Stimulated activated CD4-positive, alpha-beta T cell treated with anti-CD3 and anti-CD28 coated beads, Interleukin-1b, Interleukin-23, amount 100 ng/mL, for 24 hours (primary cell): ENCODE measurements around the gene BCAS3.
"Not testable (repeated sequence)": the region's sequence is repeated elsewhere in the genome, so short reads cannot be mapped to it uniquely, and the experiment has no call there.

ENCODE experiments used
- DNase-seq, 4 experiments: peaks; one replicate each; pipeline ENCODE4 v3.0.0-alpha.2; 2020; ENCODE audit warnings: low read depth in 4 of 4, low spot score in 1 of 4

BCAS3 gene

DNA sequence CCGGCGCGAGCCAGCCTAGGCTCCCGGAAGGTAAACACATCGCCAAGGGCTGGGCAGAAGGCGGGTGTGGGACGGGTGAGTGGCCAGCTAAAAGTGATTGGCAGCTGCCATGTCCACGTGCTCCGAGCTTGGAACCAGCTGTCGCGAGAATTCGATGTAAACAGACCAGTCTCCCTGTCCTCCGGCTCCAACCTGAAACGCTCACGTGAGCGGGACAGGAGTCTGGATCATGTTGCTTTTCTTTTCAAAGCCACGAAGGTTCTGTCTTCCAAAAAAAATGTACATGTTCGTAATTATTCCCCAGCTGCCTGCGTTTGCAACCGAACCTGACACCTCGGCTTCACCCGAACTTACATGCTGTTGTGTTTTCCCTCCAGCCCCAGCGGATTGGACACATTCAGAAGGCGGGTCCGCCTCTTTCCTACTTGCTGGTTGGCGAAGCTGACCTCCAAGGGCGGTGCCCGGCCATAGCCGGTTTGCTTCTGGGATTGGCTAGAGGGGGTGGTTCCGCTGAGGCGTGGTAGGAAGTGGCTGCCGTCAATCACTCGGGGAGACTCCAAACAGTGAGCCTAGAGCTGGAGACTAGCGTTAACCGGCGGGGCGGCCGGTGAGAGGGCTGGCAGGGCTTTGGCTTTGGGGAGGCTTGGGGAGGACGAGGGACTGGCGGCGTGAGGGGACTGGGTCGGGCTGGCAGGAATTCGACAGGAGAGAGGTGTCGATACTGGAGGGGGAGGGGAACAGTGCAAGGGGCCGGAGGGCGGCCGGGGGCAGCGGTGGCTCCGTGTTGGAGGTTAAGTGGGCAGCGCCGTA, at the start of gene BCAS3:
Gene BCAS3 (plus strand): TSS at position 544 of the 810 bp plus-strand sequence.
- peak; percentile 87 to 95 (median 91) for DNase-seq

DNA sequence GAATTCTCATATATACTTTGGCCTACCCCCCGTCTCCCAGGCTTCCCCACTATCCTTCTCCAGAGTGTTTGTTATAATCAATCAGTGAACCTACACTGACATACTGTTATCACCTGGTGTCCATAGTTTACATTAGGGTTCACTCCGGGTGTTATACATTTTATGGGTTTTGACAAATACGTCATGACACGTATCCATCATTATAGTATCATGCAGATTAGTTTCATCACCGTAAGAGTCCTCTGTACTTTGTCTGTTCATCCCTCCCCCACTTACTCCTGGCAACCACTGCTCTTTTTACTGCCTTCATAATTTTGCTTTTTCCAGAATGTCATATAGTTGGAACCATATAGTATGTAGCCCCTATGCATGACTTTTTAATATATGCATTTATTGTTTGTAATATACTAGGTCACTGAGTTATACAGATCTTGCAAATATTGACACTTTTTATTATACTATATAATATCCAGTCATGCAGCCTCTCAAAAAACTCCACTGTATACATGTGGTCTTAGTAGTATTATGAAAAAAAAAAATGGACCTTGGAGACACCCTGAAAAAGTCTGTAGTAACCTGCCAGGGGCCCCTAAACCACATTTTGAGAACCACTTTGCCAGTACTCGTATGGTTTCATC, 49.3 kb upstream of the BCAS3 start:
- DNase-seq = no peak

DNA sequence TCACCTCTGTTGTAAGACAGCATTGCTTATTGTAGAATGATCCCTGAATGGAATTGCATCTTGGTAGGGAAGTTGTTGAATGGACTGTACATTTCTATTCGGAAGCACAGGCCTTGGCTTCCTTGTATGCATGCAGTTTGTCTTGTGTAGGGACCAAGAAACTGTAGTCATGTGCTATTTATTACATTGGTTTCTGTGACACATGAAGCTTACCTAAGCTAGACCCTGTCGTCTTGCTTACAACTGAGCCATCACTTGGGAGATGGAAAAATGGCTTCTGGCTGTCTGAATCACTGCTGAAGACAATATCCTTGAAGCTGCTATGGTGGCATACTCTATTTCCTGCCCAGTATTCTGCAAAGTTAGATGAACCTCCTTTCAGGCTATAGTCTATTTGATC, 48.5 kb upstream of the BCAS3 start:
- DNase-seq = no peak

DNA sequence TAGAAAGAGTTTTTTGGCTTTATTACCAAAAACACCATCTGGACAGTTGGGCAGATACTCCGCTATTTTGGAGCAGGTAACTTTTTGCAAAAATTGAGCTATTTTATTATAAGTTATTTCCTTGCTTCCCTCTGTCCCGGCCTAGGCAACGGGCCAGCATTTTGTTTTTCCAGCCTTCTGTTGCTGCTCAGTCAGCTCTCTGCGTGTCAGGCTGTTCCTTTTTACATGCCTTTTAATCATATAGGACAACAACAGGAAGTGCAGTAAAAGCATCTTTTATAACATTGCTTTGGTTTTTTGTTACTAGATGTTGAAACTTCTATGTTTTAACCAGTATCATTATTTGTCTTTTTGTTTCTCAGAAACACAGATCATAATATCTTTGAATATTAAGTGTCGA, 47.3 kb upstream of the BCAS3 start:
- no peak for DNase-seq

DNA sequence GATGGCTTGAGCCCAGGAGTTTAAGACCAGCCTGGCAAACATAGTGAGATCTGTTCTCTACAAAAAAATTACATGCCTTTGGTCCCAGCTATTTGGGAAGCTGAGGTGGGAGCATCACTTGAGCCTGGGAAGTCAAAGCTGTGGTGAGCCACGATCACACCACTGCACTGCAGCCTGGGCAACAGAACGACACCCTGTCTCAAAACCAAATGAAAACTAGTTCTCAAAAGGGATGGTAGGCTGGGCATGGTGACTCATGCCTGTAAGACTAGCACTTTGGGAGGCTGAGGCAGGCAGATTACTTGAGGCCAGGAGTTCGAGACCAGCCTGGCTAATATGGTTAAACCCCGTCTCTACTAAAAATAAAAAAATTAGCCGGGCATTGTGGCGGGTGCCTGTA, 46.5 kb upstream of the BCAS3 start:
- DNase-seq = no peak

DNA sequence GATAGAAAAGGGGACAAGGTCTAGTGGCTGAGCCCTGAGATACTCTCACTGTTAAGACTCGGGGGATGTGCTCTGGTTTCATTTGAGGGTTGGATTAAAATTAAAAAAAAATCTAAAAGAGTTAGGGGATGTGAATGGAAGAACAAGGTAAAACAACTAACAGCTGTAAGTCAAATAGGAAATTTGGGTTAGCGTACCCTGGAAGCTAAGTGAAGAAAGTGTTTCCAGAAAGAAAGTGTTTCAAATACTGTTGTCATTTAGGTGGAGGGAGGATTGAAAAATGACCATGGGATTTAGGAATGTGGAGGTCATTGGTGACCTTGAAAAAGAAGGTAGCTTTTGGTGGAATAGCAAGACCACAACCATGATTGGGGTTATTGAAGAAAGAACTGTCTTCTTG, 40.0 kb upstream of the BCAS3 start:
- no peak for DNase-seq

DNA sequence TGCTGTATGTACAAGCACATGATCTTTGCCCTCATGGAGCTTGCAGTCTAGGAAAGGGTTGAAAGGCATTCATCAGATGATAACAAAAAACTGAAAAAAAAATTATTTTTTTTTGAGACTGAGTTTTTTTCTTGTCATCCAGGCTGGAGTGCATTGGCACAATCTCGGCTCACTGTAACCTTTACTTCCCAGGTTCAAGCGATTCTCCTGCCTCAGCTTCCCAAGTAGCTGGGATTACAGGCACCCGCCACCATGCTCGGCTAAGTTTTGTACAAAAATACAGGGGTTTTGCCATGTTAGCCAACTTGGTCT, 38.7 kb upstream of the BCAS3 start:
- no peak for DNase-seq

DNA sequence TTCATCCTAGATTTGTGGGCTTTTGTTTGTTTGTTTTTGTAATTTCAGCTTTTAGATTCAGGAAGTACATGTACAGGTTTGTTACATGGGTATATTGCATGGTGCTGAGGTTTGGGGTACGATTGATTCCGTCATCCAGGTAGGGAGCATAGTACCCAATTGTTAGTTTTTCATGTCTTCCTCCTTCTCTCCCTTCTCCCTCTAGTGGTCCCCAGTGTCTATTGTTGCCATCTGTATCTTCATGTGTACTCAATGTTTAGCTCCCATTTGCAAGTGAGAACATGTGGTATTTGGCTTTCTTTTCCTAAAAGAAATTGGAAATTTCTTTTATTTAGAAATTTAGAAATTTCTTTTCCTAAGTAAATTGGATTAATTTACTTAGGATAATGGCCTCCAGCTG, 37.1 kb upstream of the BCAS3 start:
- no peak for DNase-seq

DNA sequence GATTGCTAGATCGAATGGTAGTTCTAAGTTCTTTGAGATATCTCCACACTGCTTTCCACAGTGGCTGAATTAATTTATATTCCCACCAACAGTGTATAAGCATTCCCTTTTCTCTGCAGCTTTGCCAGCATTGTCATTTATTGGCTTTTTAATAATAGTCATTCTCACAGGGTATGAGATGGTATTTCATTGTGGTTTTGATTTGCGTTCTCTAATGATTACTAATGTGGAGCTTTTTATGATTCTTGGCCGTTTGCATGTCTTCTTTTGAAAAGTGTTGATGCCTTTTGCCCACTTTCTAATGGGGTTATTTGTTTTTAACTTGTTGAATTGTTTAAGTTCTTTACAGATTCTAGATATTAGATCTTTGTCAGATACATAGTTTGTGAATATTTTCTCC, 36.5 kb upstream of the BCAS3 start:
- DNase-seq = no peak

DNA sequence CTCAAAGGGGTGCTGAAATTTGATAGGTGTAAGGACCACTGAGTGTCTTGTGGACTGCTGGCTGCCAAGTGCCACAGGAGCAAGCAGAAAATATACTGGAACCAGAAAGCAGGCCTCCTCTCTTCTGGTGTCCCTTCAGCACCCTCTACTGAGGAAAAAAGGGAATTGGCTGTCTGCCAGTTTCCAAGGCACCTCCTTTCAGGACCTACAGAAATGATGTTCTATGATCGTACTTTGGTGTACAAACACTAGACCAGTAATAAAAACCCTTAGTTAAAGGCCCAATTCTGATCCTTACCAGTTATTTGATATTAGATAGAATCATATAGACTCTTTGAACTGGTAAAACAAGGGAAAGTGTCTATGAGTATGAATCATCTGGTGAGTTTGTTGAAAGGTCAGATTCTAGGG, 35.8 kb upstream of the BCAS3 start:
- peak in 2 of 4 experiments; percentile 10 to 20 for DNase-seq

DNA sequence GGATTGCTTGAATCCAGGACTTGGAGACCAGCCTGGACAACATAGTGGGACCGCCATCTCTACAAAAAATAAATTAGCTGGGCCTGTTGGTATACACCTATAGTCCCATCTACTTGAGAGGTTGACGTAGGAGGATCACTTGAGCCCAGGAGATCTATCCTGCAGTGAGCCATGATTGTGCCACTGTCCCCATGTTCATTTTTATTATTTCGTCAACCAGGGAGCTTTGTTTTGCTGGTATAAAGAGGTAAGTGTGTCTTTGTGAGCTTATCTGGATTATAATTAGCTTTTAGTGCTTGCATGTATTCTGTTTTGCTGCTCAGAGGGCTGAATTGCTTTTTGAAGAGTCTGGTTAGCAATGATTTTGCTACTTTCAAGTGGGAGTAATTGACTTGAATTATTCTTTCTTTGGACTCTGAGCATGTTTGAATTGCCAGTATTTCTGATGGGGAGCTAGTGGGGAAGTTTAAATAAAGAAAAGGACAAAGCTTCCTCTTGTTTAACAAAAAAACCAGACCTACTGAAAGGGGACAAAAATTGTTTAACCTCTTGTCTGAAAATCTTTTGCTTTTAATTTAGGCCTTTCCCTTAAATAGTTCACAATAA, 31.6 kb upstream of the BCAS3 start:
- no peak for DNase-seq

DNA sequence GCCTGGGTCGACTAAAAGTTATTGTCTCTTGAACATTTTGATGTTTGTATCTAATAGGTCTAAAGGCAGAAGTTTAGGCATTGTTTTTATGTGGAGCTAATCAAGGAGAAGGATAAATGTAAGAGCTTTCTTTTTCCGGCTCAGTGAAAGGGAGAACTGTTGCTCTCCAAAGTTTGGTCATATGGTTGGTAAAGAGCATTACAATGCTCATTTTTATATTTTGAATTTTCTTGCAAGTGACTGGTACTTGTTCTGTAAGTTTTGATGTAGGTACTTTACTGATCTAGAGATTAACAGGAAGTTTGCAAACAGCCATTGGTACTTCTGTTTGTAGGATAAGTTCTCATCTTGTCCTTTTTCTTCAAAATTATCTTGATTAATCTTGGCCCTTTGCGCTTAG, 30.9 kb upstream of the BCAS3 start:
- DNase-seq = no peak

DNA sequence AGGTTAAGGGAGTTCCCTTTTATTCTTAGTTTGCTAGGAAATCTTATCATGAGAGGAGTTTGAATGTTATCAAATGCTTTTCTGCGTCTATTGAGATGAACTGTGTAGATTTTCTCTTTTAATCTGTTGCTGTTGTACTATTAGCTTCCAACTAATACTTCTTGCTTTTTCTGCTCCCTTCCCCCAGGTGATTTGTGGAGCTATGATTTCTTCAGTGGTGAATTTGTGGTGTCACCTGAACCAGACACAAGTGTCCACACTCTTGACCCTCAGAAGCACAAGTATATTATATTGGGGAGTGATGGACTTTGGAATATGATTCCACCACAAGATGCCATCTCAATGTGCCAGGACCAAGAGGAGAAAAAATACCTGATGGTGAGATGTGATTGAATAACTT, 29.9 kb upstream of the BCAS3 start:
- DNase-seq = no peak

DNA sequence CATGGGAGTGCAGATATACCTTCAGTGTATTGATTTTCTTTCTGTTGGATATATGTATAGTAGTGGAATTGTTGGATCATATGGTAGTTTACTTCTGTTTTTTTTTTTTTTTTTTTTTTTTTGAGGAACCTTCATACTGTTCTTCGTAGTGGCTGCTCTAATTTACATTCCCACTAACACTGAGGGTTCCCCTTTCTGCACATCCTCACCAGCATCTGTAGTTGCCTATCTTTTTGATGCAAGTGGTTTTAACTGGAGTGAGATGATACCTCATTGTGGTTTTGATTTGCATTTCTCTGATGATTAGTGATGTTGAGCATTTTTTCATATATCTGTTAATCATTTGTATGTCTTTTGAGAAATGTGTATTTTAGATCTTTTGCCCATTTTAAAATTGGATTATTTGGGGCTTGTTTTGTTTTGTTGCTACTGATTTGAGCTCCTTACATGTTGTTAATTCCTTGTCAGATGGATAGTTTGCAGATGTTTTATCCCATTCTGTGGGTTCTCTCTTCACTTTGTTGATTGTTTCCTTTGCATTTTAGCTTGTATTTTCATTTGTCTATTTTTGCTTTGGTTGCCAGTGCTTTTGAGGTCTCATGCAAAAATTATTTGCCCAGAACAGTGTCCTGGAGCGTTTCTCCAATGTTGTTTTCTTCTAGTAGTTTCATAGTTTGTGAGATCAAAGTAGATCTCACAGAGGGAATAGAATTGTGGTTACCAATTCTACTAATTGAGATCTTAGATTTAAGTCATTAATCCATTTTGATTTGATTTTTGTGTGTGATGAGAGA, 25.0 kb upstream of the BCAS3 start:
- no peak for DNase-seq

DNA sequence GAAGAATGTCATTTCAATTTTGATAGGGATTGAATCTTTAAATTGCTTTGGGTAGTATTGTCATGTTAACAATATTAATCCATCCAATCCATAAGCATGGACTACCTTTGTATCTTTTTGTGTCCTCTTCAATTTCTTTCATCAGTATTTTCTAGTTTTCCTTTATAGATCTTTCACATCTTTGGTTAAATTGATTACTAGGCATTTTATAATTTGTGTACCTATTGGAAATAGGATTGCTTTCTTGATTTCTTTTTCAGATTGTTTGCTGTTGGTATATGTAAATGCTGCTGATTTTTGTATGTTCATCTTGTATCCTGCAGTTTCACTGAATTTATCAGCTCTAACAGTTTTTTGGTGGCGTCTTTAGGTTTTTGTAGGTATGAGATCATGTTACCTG, 24.1 kb upstream of the BCAS3 start:
- DNase-seq = no peak

DNA sequence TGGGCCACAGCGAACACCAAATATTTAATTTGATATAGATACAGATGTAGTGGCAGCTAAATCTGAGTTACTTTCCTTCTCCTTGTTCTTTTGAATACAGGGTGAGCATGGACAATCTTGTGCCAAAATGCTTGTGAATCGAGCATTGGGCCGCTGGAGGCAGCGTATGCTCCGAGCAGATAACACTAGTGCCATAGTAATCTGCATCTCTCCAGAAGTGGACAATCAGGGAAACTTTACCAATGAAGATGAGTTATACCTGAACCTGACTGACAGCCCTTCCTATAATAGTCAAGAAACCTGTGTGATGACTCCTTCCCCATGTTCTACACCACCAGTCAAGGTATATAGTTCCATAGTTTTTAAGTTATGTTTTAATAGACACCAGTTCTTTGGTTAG, 21.2 kb upstream of the BCAS3 start:
- DNase-seq = no peak

DNA sequence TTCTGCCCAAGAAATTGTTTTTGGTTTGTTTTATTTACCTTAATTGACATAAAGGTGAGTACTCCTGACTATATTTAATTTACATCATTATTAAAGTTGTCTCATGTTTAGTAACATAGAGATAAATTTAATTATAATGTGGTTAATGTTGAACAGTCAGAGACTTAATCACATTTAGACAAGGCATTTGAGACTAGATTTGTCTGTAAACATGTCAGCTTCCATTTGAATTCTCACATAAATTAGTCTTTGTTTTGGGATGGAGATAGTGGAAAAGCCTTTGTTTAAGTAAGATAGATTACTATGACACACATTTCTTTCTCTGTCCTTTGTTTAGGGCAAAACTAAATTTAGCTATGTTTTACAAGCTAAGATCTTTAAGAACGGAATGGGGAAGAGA, 18.5 kb upstream of the BCAS3 start:
- no peak for DNase-seq

DNA sequence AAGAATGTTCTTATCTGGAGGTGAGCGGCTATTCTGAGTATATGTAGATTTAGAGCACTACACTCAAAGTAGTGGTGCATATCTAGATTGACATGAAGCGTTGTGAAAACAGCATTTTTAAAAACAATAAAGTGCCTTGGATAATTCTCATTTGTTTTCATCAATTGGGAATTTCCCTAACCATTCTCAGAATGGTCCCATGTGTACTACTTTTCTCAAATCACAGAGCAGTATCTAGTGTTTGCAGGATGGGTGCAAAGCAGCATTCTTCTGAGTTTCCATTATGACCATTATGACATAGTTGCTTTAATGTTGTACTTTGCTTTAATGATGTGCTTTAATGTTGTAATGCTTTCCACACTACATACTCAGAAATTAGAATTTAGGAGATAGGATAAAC, 16.2 kb upstream of the BCAS3 start:
- DNase-seq = no peak

DNA sequence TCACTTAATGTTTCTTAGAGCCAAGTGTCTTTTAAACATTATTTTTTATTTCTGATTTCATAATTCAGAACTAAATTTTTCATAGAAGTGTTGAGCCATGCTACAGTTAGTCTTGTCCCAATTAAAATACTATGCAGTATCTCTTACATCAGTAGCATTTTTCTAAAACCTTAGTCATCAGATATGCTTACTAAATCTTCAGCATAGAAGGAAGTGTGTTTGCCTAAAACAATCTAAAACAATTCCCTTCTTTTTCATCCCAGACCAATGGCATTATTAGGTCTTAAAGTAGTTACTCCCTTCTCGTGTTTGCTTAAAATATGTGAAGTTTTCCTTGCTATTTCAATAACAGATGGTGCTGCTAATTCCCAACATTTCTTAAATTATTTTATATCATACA, 13.6 kb upstream of the BCAS3 start:
- no peak for DNase-seq

DNA sequence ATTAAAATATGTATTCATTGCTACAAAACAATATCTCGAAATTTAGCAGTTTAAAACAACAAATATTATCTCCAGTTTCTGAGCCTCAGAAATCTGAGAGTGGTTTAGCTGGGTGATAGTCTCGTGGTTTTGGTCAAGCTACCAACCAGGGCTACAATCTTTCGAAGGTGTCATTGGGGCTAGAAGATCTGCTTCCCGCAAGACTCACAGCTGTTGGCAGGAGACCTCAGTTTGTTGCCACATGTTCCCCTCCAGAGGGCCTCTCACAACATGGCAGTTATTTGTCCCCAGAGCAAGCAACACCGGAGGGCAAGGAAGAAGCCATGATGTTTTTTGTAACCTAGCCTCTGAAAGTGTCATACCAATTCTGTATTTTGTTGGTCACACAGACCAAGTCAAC, 12.0 kb upstream of the BCAS3 start:
- DNase-seq = no peak

DNA sequence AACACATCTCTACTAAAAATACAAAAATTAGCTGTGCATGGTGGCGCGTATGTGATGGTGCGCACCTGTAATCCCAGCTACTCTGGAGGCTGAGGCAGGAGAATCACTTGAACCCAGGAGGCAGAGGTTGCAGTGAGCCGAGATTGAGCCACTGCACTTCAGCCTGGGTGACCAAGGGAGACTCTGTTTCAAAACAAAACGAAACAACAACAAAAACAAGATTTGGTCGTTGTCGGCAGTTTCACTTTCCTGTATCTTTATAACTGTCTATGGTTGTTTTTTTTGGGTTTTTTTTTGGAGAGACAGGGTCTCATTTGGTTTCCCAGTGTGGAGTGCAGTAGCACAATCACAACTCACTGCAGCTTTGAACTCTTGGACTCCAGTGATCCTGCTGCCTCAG, 8.9 kb upstream of the BCAS3 start:
- DNase-seq = not testable (repeated sequence)

DNA sequence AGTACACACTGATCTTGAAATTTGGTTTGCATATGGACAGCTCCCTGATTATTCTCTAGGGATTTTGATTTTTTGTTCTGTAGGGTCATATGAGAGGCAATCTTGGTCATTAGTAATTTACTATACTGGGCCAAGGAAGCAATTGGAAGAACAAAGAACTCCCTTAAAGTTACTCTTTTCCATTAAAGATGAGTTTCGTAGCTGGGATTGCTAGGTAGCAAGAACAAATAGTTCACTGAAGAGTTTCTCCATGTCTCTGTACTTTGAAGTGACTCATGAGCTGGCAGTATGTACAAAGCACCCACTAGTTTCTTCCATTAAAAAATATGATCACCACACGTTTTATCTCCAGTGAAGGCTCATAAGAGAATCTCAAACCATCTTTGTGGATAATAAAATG, 6.2 kb upstream of the BCAS3 start:
- DNase-seq = no peak
